Cardiac fibroblast (primary cell): Measurements from ENCODE around the gene AGGF1.

ENCODE experiments used
- DNase-seq, 2 donors: peaks; one replicate each; pipeline versions ENCODE4 v3.0.0 to v3.0.0-alpha.2; 2010; ENCODE audit warnings: low read depth in 2 of 2
- H3K4me3 ChIP-seq, 2 donors: replicated peaks in 1 of 2; 1 replicate in 1 of 2; 2 replicates in 1 of 2; pipeline ENCODE4 v1.5.1; 2011; ENCODE audit warnings: low read depth in 2 of 2, low read length in 2 of 2, mild to moderate bottlenecking in 2 of 2, moderate library complexity in 1 of 2
- CTCF ChIP-seq: IDR thresholded peaks from one replicate; pipeline ENCODE4 v1.5.1; 2011; ENCODE audit warnings: low read depth, mild to moderate bottlenecking, low read length, inconsistent platforms

AGGF1 gene

GRCh38 chr5:77008413-77008812 lies 21.8 kb upstream of the AGGF1 start:
- H3K4me3 ChIP-seq = no peak overlapping the region
- no peak for TF ChIP-seq CTCF
- no peak for DNase-seq

- H3K4me3 ChIP-seq = no peak overlapping the region
- no peak for DNase-seq
- TF ChIP-seq CTCF = no peak
Observed at GRCh38 chr5:77010243-77010642, 20.0 kb upstream of the AGGF1 start.

GRCh38 chr5:77011498-77011897 lies 18.7 kb upstream of the AGGF1 start:
- no peak for TF ChIP-seq CTCF
- DNase-seq = no peak
- no peak overlapping the region for H3K4me3 ChIP-seq

GRCh38 chr5:77012601-77013000 lies 17.6 kb upstream of the AGGF1 start:
- H3K4me3 ChIP-seq = no peak overlapping the region
- TF ChIP-seq CTCF = no peak
- DNase-seq = peak in 1 of 2 donors; percentile 32

GRCh38 chr5:77015938-77016569 lies 14.2 kb upstream of the AGGF1 start:
- no peak overlapping the region for H3K4me3 ChIP-seq
- TF ChIP-seq CTCF = peak; percentile 30
- DNase-seq = peak; percentile 83 to 91

GRCh38 chr5:77016962-77017361 lies 13.2 kb upstream of the AGGF1 start:
- DNase-seq = no peak
- no peak overlapping the region for H3K4me3 ChIP-seq
- TF ChIP-seq CTCF = no peak

GRCh38 chr5:77017668-77018067 lies 12.5 kb upstream of the AGGF1 start:
- no peak for DNase-seq
- H3K4me3 ChIP-seq = no peak overlapping the region
- TF ChIP-seq CTCF = no peak
